Measurements from ENCODE around the gene KIF19.

KIF19 gene

GRCh38 chr17:74342224-74342623 is 16.2 kb downstream of the KIF19 start:
- DNase-seq = no peak

GRCh38 chr17:74343121-74343520 is 17.1 kb downstream of the KIF19 start:
- no peak for DNase-seq

DNA sequence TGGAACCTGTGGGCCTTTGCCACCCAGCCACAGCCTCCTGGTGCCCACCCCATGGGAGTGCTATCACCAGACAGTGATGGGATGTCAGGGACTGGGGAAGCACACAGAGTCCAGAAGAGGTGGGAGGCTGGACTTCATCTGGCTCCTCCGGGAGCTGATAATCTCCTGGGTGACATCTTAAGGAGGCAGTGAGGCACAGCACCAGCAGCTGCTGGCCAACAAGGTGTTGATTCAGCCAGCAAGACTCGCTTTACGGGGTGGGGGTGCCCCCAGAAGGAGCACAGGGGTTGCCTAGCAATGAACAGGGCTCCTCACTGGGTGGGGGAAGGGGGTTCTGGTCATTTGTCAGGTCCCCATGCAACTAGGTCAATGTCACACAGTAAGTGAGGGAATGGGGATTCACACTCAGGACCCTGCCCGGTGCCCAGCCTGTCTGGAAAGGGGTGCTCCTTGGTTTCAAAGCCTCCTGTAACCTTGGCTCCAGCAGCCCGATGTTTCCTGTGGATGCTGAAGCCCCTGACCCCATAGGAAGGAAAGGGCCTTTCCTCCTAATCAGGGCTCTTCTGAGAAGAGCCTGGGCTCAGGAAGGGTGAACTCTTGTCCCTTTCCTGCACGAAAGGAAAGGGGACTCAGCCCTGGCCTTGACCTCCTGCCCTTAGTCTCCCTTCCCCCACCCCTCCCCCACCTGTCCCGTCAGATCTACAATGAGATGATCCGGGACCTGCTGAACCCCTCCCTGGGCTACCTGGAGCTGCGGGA is 17.7 kb downstream of the KIF19 start:
- DNase-seq = no peak

- DNase-seq = no peak
Observed at GRCh38 chr17:74344658-74345057, 18.6 kb downstream of the KIF19 start.

DNA sequence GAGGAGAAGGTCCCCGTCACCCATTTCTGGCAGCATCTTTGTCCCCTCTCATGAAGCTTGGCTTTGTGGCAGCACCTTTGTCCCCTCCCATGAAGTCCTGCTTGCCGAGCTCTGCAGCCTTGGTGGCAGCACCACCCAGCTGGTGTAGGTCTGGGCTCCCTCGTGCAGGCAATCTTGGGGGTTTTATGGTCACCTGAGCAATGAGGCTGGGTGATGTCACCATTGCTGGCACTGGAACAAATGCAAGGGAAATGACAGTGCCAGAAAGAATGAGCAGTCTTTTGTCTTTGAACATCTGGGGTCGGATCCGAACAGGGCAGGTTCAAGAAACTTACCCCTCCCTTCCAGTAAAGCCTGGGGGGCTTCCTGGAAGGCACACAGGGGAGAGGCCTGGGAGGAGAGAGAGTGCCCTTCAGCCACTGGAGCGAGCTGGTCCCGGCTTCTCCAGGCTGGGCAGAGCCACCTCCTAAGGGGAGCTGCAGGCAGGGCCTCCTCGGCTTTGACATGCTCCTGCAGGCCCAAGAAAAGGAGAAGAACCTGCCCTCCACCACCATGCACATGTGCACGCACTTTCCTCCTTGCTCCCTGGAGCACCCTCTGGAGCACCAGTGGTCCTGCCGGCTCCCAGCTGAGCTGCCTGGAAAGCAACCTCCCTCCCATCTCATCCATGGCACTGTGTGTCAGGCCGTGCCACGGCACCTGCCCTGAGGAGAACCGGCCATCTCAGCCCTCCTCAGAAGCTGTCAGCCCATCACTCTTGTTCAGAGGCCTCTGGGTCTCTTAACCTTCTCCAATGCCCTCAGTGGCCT is 19.6 kb downstream of the KIF19 start:
- DNase-seq = no peak

GRCh38 chr17:74347646-74348045 is 21.6 kb downstream of the KIF19 start:
- no peak for DNase-seq

DNA sequence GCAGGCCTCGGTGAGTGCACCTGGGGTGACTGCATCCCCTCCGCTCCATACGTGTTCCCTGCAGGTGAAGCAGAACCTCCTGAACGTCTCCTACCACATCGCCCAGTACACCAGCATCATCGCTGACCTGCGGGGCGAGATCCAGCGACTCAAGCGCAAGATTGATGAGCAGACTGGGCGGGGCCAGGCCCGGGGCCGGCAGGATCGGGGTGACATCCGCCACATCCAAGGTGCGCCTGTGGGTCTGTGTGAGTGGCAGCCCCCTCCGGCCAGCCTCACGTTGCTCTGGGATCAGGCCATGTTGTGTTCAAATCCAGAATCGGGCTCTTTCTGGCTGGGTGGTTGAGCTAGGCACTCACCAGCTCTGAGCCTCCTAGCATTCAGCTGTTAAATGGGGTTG is 23.1 kb downstream of the KIF19 start:
- no peak for DNase-seq

DNA sequence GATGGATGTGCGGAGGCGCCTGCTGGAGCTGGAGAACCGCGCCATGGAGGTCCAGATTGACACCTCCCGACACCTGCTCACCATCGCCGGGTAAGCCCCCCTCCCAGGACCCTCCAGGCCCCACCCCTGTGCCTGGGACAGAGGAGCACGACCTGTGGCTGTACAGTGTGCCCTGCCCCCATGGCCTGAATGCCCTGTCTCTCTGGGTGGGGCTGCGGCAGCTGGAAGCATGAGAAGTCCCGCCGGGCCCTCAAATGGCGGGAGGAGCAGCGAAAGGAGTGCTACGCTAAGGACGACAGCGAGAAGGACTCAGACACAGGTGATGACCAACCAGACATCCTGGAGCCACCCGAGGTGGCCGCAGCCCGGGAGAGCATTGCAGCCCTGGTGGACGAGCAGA is 24.5 kb downstream of the KIF19 start:
- DNase-seq = no peak

GRCh38 chr17:74351552-74352210 is 25.7 kb downstream of the KIF19 start:
- no peak for DNase-seq

GRCh38 chr17:74353446-74354060 is 27.5 kb downstream of the KIF19 start:
- no peak for DNase-seq

DNA sequence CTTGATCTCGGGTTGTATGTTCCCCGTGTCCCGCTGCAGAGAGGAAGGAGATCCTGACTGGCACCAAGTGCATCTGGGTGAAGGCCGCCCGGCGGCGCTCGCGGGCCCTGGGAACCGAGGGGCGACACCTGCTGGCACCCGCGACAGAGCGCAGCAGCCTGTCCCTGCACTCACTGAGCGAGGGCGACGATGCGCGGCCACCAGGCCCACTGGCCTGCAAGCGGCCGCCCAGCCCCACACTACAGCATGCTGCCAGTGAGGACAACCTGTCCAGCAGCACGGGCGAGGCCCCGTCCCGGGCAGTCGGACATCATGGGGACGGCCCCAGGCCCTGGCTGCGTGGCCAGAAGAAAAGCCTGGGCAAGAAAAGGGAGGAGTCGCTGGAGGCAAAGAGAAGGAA is 28.1 kb downstream of the KIF19 start:
- DNase-seq = no peak

- DNase-seq = no peak
Observed at GRCh38 chr17:74354561-74354960, 28.5 kb downstream of the KIF19 start.

- no peak for DNase-seq
Observed at GRCh38 chr17:74355065-74355464, 29.0 kb downstream of the KIF19 start.

DNA sequence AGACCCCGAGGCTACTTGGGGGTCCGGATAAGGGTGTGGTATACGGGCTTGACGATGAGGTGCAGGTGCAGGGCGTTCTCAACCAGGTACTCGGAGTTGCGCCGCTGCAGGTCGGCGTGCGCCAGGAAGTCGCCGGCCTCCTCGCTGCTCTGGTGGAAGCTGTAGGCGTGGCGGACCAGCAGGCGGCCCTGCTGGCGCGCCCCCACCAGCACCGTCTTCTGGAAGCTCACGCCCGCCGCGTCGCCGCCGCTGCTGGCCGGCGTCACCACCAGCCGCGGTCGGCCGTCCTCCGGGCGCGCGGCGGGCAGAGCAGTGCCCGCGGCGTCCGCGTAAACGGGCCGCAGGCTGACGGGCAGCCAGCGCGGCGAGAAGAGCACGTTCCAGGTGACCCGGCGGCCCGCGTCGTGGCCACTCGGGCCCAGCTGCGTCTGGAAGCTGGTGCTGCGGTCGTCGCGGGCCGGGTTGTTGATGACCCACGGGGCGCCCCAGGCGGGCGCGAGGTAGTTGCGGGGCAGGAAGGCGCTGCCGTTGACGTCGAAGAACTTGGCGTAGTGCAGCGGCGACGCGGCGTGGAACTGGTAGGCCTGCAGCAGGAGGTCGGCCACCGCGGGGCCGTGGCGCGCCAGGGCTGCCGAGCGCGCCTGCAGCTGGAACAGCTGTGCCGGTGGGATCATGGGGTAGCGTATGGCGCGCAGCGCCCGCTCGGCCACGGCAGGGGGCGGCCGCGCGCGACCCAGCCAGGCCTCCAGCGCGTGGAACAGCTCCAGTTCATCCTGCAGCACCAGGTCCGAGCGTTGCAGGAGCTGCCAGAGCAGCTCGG is 30.8 kb downstream of the KIF19 start:
- no peak for DNase-seq

DNA sequence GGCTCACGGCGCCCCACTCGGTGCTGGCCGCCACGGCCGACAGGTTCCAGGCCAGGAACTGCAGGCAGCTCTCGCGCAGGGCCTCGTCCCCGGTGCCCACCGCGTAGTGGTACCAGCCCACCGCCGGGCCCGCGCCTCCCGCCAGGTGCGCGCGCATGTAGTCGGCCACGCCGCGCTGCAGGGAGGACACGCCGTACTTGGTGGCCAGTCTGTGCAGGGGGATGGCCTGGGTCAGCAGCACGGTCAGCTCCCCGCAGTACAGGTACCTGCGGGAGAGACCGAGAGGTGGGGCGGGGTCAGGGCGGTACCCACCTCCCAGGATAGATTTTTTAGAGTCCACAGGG is 31.4 kb downstream of the KIF19 start:
- no peak for DNase-seq

DNA sequence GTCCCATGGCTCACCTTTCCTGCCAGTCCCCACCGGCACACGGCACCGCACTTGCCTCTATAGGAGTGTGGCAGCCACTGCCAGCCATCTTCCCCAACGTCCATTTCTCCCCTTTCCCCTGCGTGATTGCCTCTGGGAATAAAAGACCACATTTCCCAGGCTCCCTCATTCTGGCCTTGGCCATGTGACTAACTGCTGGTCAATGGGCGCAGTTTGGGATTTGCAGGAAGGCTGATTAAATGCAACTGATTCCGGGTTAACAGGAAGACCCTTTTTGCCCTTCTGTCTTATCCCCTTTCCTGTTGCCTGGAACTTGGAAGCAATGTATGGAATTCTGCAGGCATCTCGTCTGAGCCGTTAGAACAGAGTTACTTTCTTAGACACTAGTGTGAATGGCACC is 32.7 kb downstream of the KIF19 start:
- no peak for DNase-seq

- DNase-seq = no peak
Observed at GRCh38 chr17:74359916-74360315, 33.9 kb downstream of the KIF19 start.

DNA sequence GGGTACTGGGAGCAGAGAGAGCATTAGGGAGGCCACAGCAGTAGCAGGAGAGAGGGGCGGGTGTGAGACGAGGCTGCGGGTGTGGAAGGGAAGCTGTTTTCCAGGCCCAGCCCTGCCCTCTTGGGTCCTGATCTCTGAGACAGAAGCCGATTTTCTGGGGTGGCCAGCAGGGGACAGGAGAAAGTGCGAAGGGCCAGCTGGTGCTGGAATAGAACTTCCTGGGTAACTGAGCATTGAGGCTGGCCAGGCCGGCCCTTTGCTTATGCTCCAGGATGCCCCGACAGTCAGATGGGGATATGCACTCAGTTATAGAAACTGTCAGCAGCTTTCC is 34.8 kb downstream of the KIF19 start:
- DNase-seq = no peak

- peak; percentile 28 for DNase-seq
Observed at GRCh38 chr17:74361230-74362068, 35.4 kb downstream of the KIF19 start, which contains the start of gene BTBD17. Gene BTBD17 (minus strand): TSS chr17:74361868. CDS start chr17:74361819, 49 bp downstream.

DNA sequence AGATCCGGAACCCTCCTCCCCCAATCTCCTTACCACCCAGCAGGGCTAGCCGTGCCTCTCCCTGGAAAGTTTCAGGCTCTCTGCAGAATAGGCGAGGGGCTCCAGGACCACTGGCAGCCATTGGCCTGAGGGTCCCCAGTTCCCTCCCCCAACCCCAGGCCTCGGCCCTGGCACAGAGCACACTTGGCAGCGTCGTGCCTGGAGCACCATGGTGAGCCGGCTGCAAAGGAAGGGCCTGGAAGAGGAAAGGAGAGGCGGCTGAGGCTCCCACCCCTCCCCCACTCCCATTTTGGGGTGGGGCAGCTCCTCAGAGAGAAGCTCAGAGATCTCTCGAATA is 36.0 kb downstream of the KIF19 start:
- no peak for DNase-seq

GRCh38 chr17:74362810-74363498 is 36.9 kb downstream of the KIF19 start:
- DNase-seq = no peak
